ENCODE data around the gene TXNDC16. TPM values are rescaled to one million over a fixed set of nuclear protein-coding genes. Genes with fewer than 3 reads are reported as not detected.

The TXNDC16 gene, protein sequence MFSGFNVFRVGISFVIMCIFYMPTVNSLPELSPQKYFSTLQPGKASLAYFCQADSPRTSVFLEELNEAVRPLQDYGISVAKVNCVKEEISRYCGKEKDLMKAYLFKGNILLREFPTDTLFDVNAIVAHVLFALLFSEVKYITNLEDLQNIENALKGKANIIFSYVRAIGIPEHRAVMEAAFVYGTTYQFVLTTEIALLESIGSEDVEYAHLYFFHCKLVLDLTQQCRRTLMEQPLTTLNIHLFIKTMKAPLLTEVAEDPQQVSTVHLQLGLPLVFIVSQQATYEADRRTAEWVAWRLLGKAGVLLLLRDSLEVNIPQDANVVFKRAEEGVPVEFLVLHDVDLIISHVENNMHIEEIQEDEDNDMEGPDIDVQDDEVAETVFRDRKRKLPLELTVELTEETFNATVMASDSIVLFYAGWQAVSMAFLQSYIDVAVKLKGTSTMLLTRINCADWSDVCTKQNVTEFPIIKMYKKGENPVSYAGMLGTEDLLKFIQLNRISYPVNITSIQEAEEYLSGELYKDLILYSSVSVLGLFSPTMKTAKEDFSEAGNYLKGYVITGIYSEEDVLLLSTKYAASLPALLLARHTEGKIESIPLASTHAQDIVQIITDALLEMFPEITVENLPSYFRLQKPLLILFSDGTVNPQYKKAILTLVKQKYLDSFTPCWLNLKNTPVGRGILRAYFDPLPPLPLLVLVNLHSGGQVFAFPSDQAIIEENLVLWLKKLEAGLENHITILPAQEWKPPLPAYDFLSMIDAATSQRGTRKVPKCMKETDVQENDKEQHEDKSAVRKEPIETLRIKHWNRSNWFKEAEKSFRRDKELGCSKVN
- total RNA-seq: 0.88 and 1.5 TPM in 2 replicates

DNA sequence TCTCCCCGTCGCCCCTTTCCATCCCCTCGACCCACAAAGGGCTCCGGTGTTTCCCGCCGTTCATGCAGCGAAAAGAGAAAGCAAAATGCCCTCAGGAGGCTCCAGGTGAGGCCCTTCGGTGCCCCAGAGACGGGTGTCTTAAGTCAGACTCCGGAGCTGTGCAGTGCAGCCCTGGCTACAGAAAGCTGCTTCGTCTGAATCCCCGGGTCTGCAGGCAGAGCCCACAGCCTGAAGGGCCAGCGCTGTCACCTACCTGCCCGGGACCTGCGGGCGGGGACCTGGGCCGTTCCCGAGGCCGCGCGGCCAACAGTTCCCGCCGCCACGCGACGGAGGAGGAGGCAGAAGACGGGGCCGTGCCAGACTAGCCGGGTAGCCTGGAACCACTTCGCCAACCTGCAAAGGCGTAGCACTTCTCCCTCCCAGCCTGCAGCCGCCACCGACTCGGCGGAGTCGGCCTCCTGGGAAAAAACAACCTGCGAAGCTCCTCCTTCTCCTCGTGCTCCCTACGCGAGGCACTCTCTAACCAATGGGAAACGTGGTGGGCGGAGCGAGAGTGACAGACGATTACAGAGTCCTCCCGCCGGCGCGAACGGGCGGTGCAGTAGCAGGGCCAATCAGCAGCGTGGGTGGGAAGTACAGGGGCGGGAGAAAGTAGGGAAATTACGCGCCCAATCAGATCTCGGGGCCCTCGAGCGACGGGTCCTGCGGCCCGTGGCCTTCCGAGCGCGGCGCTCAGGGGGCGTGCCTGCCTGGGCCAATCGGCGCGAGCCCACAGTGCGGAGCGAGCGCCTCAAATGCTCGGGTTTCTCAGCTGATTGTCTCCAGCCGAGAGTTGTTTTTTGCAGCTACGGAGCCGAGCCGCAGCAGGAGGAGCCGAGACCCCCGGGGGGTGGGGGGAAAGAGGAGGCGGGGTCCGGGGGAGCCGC, at the start of gene TXNDC16, which contains the start of gene GPR137C:
TXNDC16 (minus strand) TSS at position 443 of the 926 bp plus-strand sequence. CDS start 8,948 bp downstream, outside the sequence.
GPR137C (plus strand) TSS at position 774 of the 926 bp plus-strand sequence. CDS start 312 bp downstream, outside the sequence.

Other genes with a start within 250 kb of the TXNDC16 start
- 4.8 and 8.0 TPM in 2 replicates for gene PTGER2, start 238.2 kb downstream of the TXNDC16 start, total RNA-seq
- 0.59 and 0.60 TPM in 2 replicates for gene GPR137C, start 331 bp upstream of the TXNDC16 start, total RNA-seq
- 169 and 272 TPM in 2 replicates for gene ERO1A, start 143.1 kb upstream of the TXNDC16 start, total RNA-seq
- 113 and 159 TPM in 2 replicates for gene PSMC6, start 154.7 kb upstream of the TXNDC16 start, total RNA-seq
- 18.4 and 24.8 TPM in 2 replicates for gene STYX, start 177.7 kb upstream of the TXNDC16 start, total RNA-seq
- 21.4 and 45.8 TPM in 2 replicates for gene GNPNAT1, start 239.1 kb upstream of the TXNDC16 start, total RNA-seq